GM21528 (cell line): ENCODE data around the gene GNB1.
"Not testable (repeated sequence)": the region's sequence is repeated elsewhere in the genome, so short reads cannot be mapped to it uniquely, and the experiment has no call there.

ENCODE experiments used
- ATAC-seq: cut with Tn5 transposase; IDR thresholded peaks from one replicate; pipeline ENCODE4 v1.9.1; 2021; ENCODE audit warnings: mild to moderate bottlenecking, moderate library complexity; ENCODE audit not compliant: unreplicated experiment, low FRiP score

GNB1 gene

DNA sequence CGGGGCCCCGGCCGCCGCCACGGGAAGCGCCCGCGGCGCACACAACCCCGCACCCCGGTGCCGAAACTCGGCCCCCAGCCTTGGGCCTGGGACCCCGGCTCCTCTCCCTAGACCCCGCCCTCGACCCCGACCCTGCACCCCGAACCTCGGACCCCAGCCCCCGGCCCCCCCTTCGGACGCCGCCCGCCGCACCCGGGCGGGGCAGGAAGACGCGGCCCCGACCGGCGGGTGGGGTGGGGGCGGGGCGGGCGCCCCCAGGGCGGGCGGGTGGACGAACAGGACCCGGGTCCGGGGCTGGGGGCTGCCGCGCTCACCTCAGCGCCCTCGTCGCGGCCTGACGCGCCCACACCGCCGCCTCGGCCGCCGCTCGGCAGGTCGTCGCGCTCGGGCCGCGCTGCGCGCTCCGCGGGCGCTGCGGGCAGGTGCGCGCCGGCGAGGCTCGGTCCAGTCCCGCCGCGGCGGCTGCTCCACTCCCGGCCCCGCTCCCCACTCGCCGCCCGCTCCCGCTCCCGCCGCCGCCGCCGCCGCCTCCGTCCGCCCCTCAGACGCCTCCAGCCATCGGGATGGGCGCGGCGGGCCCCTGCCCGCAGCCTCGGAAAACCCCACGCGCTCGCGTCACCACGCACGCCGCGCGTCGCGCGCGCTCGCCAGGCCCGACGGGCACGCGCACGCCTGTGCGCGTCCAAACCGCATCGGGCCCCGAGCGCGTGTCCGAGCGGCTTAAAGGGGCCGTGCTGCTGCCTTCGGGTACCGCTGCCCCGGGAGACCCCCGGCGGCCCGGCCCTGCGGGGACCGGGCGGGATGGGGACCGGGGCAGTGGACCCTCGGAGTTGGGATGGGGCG is at the start of gene GNB1:
Gene GNB1, minus strand, starts transcription at position 582 of the 843 bp plus-strand sequence. CDS start 65,634 bp downstream, outside the sequence.
- ATAC-seq: peak; percentile 70

DNA sequence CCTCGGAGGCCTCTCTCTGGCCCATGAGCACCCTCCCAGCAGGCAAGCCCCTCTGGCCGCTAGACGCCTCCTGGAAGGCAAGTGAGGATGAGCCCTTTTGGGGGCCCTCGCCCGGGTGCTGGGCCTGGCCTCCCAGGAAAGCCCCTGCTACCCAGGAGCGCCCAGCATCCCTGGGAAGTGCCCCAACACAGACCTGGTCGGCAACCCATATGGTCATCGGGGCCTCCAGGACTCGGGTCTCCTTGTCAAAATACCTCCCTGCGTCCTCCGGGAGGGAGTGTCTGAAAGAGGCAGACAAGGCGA is 49.2 kb upstream of the GNB1 start:
- ATAC-seq: no peak

DNA sequence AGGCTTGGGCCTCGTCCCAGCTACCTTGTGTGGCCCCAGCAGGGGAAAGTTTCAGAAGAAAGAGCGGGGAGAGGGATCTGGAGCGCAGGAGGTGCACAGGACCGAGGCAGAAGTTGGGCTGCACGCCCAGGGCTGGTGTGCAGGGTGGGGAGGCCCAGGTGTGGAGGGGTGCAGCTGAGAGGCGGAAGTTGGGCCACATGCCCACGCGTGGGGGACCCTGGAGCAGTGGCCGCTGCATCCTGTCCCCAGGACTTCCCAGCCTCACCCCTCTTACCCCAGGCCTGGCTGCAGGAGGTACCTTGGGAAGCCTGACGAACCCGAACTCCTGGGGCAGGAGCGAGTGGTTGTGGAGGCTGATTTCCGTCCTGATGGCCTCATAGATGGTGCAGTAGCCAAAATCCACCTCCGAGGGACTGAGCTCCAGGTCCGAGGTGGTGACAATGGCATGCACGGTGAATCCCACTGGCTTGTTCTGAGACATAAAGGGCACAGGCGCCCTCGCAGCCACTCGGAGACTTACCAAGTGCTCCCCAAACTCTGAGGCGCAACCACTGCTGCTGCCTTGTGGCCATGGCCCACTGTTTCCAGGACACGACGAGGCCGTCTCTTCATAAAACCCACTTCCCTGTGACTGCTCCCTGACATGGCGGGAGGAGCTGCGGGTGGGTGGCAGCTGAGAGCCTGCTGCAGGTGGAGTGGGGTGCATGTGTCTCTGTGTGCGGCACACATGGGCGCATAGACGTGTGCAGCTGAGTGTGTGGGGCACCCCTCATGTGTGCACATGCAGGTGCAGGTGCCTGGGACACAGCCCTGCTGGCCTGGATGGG is 48.6 kb upstream of the GNB1 start:
- ATAC-seq: no peak

DNA sequence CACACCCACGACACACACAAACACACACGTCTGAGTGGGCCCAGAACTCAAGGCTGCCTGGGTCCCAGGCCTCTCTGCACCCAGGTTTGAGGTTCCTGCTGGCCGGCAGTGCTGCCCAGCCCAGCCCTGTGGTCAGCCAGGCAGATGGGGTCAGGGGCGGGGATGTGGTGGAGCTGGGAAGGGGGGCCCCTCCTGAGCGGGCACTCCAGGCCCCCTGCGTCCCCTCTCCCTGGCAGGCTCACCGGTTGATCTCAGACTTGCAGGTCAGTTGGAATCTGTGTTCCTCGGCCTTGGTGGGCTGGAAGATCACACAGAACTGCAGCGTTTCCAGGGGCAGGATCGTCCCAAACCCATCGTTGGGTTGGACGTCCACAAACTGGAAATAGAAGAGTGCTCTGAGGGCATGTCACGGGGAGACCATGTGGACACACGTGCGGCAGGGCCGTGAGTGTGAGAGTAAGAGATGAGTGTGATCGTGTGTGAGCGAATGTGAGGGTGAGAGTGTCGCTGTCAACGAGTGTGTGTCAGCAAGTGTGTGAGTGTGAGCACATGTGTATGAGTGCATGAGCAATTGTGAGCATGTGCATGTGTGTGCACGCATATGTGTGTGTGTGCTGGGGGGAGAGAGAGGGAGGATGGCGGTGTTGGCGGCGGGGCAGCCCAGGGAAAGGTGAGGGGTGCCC is 47.9 kb upstream of the GNB1 start:
- ATAC-seq: no peak

DNA sequence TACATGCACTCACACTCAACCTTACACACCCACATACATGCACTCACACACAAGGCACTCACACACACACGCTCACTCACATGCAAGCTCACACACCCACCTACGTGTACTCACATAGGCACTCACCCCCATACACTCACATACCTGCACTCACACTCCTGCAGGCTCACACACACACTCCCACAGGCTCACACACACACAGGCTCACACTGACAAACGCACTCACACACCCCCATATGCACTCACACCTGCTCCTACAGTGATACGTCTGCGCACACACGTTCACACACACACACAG is 47.3 kb upstream of the GNB1 start:
- no peak for ATAC-seq

- ATAC-seq: no peak
Measured at GRCh38 chr1:1937549-1938275, 46.8 kb upstream of the GNB1 start.

- ATAC-seq: no peak
Measured at GRCh38 chr1:1937061-1937460, 46.2 kb upstream of the GNB1 start.

DNA sequence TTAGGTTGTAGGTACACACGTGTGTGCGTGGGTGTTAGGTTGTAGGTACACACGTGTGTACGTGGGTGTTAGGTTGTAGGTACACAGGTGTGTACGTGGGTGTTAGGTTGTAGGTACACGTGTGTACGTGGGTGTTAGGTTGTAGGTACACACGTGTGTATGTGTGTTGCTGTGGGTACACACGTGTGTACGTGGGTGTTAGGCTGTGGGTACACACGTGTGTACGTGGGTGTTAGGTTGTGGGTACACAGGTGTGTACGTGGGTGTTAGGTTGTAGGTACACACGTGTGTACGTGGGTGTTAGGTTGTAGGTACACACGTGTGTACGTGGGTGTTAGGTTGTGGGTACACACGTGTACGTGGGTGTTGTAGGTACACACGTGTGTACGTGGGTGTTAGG is 44.0 kb upstream of the GNB1 start:
- ATAC-seq: not testable (repeated sequence)

DNA sequence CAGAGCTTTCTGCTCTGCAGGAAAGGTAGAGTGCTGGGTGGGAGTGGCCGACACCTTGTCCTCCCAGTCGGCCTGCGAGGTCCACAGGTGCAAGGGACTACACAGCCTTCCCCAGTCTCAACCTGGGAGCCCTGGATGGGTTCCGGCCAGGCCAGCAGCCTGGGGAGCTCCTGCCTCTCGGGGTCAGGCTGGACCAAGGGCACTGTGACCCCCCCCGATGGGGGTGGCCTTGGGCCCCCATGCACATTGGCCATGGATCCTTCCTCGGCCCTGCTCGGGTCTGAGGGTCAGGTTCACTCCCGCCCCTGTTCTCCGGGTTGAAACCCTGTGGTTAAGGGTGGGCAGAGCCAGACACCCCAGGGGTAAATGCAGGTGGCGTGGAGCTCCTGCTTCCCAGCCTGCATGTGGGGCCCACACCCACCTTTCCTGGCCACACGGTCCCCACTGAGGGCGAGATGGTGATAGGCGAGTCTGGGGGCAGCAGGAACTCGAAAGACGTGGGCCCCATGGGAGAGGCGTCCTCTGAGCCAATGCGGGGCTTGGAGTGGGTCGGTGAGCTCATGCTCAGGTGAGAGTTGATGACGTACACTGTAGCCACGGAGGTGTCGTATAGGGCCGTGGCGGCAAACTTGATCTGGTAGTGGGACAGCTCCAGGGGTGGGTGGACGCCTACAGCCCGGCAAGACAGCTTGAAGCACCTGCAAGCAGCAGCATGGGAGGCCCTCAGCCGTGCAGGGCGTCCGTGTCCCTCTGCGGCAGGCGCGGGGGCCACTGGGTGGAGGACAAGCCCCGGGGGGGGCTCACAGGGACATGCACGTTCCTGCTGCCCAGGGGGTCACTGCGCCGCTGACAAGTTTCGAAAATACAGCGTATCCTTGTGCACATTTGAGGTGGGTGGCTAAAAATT is 39.0 kb upstream of the GNB1 start:
- no peak for ATAC-seq

DNA sequence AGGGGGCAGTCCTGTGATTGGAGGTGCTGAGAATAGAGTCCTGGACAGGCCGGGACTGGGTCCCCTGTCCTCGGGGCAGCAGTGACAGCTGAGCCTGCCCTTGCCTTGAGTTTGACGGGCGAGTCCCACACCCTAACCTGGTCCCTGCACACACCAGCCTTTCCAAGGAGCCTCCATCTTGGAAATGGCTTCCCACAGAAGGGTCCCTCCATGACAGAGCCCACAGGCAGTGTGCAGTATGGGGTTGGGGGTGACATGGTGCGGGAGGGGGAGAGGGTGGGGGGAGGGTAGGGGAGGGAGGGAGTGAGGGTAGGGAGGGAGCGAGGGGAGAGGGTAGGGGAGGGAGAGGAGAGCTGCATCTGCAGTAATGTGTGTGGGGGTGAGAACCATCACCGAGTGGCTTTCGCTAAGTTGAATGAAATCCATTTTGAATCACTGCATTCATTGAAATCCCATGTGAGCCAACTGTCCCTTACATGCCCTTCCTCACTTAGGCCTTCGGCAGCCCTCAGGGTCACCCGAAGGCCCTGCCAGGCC is 38.3 kb upstream of the GNB1 start:
- ATAC-seq: no peak

GRCh38 chr1:1928231-1929101 is 37.6 kb upstream of the GNB1 start:
- ATAC-seq: no peak

DNA sequence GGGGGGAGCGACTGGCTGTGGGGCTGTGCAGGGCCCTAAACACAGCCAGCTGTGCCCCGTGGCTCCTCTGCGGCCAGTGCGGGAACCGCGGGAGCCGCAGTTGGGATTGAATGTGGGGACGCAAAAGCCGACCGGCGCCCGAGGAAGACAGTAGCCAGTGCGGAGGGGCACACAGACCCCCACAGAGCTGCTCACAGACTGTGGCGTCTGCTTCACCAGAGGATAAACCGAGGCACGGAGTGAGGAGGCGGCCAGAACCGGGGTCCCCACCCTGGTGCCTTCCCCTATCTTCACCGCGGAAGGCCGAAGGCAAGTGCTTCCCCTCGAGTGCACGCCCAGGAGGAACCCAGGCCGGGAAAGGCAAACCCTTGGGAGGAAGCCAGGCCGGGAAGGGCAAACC is 36.9 kb upstream of the GNB1 start:
- ATAC-seq: no peak

DNA sequence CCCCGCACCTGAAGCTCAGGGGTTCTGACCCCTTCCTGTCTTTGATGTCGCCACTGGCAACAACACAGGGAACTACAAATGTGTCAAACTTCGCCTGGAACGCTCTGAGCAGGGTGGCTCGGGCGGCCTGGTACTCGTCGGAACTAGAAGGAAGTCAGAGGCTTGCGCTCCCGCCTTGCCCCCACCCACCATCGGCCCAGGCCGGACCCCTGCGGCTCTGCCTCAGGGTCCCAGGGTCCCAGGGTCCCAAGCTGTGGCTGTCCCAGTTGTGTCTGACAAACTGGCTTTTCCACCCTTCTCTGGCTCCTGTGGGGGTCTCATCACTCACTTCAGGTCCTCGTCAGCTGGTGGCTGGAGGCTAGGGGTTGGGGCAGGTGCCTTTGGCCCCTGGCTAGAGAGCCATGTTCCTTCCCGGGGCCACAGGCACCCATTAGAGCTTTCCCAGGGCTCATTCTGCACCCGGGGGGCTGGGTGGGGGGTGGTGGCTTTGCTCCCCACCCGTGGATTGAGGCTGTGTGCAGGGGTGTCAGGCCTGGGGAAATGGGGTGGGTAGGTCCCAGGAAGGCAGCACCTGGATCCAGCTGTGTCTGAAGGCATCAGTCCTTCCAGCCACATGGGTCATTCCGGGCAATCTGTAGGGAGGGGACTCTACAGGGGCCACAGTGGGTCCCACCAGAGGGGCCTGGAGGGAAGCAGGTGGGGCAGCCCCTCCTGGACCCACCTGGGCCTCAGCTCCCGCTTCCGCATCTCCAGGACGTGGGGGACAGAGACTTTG is 36.2 kb upstream of the GNB1 start:
- no peak for ATAC-seq

DNA sequence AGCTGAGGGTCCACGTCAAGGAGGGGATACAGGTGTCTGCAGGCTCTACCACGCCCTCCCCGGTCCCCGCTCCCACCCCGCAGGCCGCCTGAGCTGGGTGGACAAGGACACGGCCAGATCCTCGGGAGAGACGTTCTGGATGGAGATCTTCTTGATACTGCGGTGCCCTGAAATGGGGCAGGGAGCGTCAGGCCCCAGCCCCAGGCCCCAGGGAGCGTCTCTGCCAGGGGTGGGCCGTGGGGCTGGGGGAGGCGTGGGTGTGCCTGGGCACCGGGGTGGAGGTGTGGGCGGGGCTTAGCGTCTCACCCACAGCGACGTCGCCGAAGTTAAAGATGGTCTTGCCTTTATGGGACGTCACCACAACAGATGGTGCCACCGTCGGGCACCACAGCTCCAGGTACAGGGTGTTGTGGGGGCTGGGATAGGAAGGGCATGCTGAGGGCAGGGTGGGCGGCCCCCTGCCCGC is 35.5 kb upstream of the GNB1 start:
- ATAC-seq: no peak

DNA sequence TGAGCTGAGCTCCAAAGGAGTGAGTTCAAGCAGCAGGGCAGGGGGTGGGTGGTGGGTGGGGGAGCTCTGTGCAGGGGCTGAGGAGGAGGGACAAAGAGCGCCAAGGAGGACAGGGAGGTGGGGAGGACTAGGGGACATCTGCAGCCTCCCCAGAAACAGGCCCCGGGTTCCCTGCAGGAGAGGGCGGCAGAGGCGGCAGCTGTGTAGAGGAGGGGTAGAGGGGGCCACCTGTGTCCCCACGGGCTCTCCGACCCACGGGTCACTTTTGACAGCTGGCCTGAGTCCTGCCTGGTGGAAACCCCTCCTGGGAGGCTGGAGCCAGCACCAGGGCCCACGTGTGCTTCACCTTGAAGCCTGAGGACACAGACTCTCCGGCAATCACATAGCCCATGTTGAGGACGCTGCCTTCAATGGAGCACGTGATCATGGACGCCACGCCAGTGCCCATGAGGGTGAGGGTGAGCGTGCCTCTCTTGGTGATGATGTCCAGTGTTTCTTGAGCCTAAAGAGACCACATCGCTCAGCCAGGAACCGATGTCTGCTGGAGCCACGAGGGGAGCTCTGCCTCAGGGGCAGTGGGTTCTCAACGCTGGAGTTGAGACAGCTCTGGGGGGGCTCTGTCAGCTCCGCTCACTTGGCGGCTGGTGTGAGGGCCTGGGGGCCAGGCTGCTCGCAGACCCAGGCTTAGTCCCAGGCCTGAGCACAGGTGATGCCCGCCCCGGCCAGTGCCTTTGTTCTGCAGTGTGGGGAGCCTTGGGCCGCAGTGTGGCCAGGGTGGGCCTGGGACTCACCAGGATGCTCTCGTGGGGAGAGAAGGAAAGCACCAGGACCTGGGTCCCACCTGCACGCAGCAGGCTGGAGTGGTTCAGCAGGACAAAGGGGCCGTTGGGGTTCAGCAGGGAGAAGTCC is 34.8 kb upstream of the GNB1 start:
- no peak for ATAC-seq

DNA sequence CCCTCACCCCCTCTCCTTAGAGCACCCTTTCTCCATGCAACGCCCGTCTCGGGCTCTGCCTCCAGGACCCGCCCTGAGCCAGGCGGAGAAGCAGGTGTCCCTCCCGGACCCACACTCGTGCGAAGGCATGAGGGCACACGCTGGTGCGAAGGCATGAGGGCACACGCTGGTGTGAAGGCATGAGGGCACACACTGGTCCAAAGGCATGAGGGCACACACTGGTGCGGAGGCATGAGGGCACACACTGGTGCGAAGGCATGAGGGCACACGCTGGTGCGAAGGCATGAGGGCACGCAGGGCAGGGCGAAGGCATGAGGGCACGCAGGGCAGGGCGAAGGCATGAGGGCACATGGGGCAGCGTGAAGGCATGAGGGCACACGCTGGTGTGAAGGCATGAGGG is 34.0 kb upstream of the GNB1 start:
- ATAC-seq: no peak

GRCh38 chr1:1924386-1924785 is 33.5 kb upstream of the GNB1 start:
- no peak for ATAC-seq
